IMR-90 (cell line): Measurements from ENCODE around the gene FBXL5. TPM values are rescaled to one million over a fixed set of nuclear protein-coding genes. Genes with fewer than 3 reads are reported as not detected.

ENCODE experiments used
- ATAC-seq: fragments of 200-7000 bp; cut with Tn5 transposase; 2 replicates; pipeline ENCODE4 v1.9.1; 2020; ENCODE audit warnings: low read depth, mild to moderate bottlenecking, moderate library complexity
- BruUV-seq: library from RNA; stranded (reverse); fragments of 400-500 nt; replicated peaks from 2 replicates; lab custom pipeline; 2021; lab: Mats Ljungman, UMichigan
- CTCF ChIA-PET: fragments of 300-600 bp; formaldehyde crosslinking; extraction: SDS; loops from one replicate; lab custom pipeline; 2021; ENCODE audit warnings: antibody characterized with exemption; lab: Yijun Ruan, JAX
- POLR2A ChIA-PET: fragments of 300-600 bp; sonication (Branson Sonifier 250); formaldehyde crosslinking; loops from one replicate; lab custom pipeline; 2022; ENCODE audit warnings: antibody characterized with exemption; ENCODE audit not compliant: unreplicated experiment; lab: Charles Lee
- DNase-seq: peaks from one replicate; pipeline ENCODE4 v3.0.0; 2013
- H2AFZ ChIP-seq: replicated peaks from 2 replicates; pipeline ENCODE3; 2013; ENCODE audit warnings: low read length, mild to moderate bottlenecking; ENCODE audit not compliant: poor library complexity
- H2AK5ac ChIP-seq: 2 replicates; pipeline ENCODE4 v1.6.1; 2013; ENCODE audit warnings: low read depth, low read length, inconsistent platforms
- H2AK9ac ChIP-seq: replicated peaks from 2 replicates; pipeline ENCODE3; 2013; ENCODE audit warnings: mild to moderate bottlenecking, low read depth, low read length, moderate library complexity; ENCODE audit not compliant: poor library complexity
- H2BK120ac ChIP-seq: 2 replicates; pipeline ENCODE4 v1.6.1; 2013; ENCODE audit warnings: low read depth, low read length, inconsistent platforms
- H2BK15ac ChIP-seq: 3 replicates; pipeline ENCODE4 v1.6.1; 2013; ENCODE audit warnings: low read depth, low read length, inconsistent platforms
- H2BK20ac ChIP-seq: 2 replicates; pipeline ENCODE4 v1.6.1; 2013; ENCODE audit warnings: low read depth, mild to moderate bottlenecking, inconsistent platforms, low read length, moderate library complexity
- H2BK5ac ChIP-seq: 2 replicates; pipeline ENCODE4 v1.6.1; 2013; ENCODE audit warnings: mild to moderate bottlenecking, low read depth, low read length, inconsistent platforms; ENCODE audit not compliant: poor library complexity, severe bottlenecking
- H3K14ac ChIP-seq: replicated peaks from 2 replicates; pipeline ENCODE4 v1.6.1; 2013; ENCODE audit warnings: low read depth, low read length, inconsistent platforms
- H3K18ac ChIP-seq: 2 replicates; pipeline ENCODE4 v1.6.1; 2013; ENCODE audit warnings: low read depth, low read length, control low read depth
- H3K23ac ChIP-seq: 2 replicates; pipeline ENCODE4 v1.6.1; 2013; ENCODE audit warnings: low read depth, low read length, inconsistent platforms
- H3K27ac ChIP-seq: 2 replicates; pipeline ENCODE4 v1.5.1; 2013; ENCODE audit warnings: mild to moderate bottlenecking, control low read depth, low read length; ENCODE audit not compliant: insufficient read depth
- H3K27me3 ChIP-seq: 2 replicates; pipeline ENCODE4 v1.6.1; 2013; ENCODE audit warnings: low read length; ENCODE audit not compliant: control insufficient read depth, insufficient read depth
- H3K36me3 ChIP-seq: 2 replicates; pipeline ENCODE4 v1.6.1; 2013; ENCODE audit warnings: low read length, mixed read lengths; ENCODE audit not compliant: control insufficient read depth, insufficient read depth
- H3K4ac ChIP-seq: 2 replicates; pipeline ENCODE4 v1.6.1; 2013; ENCODE audit warnings: low read depth, low read length, inconsistent platforms
- H3K4me1 ChIP-seq: 2 replicates; pipeline ENCODE4 v1.6.1; 2013; ENCODE audit warnings: low read length, mixed read lengths; ENCODE audit not compliant: control insufficient read depth, insufficient read depth
- H3K4me2 ChIP-seq: 2 replicates; pipeline ENCODE4 v1.6.1; 2013; ENCODE audit warnings: low read depth, mild to moderate bottlenecking, control low read depth, low read length, moderate library complexity
- H3K4me3 ChIP-seq: 2 replicates; pipeline ENCODE4 v1.5.1; 2013; ENCODE audit warnings: low read depth, mild to moderate bottlenecking, control low read depth, low read length, moderate library complexity; ENCODE audit not compliant: insufficient read depth
- H3K56ac ChIP-seq: 2 replicates; pipeline ENCODE4 v1.6.1; 2013; ENCODE audit warnings: low read length, inconsistent platforms; ENCODE audit not compliant: insufficient read depth; ENCODE audit errors: extremely low read depth
- H3K79me1 ChIP-seq, 2 experiments: 2 replicates each; pipeline ENCODE4 v1.6.1; 2013; ENCODE audit warnings: low read length in 2 of 2, inconsistent platforms in 1 of 2, low read depth in 1 of 2
- H3K9ac ChIP-seq: 2 replicates; pipeline ENCODE4 v1.6.1; 2013; ENCODE audit warnings: low read depth, low read length, control low read depth
- H3K9me1 ChIP-seq: 2 replicates; pipeline ENCODE4 v1.6.1; 2013; ENCODE audit warnings: low read length, inconsistent platforms; ENCODE audit not compliant: insufficient read depth
- H3K9me3 ChIP-seq: 2 replicates; pipeline ENCODE4 v1.6.1; 2013; ENCODE audit warnings: low read length; ENCODE audit not compliant: control insufficient read depth, insufficient read depth
- H4K20me1 ChIP-seq: 2 replicates; pipeline ENCODE4 v1.6.1; 2013; ENCODE audit warnings: low read length, inconsistent platforms; ENCODE audit not compliant: insufficient read depth
- H4K5ac ChIP-seq: 2 replicates; pipeline ENCODE4 v1.6.1; 2013; ENCODE audit warnings: mild to moderate bottlenecking, low read depth, low read length, control low read depth
- H4K8ac ChIP-seq, 2 experiments: 2 replicates each; pipeline ENCODE4 v1.6.1; 2013; ENCODE audit warnings: low read depth in 2 of 2, low read length in 2 of 2, control low read depth in 1 of 2, inconsistent platforms in 1 of 2
- H4K91ac ChIP-seq: 2 replicates; pipeline ENCODE4 v1.6.1; 2013; ENCODE audit warnings: low read depth, low read length, inconsistent platforms; ENCODE audit not compliant: insufficient read depth
- CEBPB ChIP-seq: IDR thresholded peaks from 2 replicates; pipeline ENCODE4 v1.6.1; 2012; ENCODE audit warnings: low read depth, low read length, improper control_type of control experiment
- ELK1 ChIP-seq: fragments of 150-350 bp; IDR thresholded peaks from 2 replicates; pipeline ENCODE4 v1.6.1; 2016; ENCODE audit warnings: low read depth, mild to moderate bottlenecking, low read length, moderate library complexity, borderline replicate concordance
- NFE2L2 ChIP-seq: fragments of 150-350 bp; IDR thresholded peaks from 2 replicates; pipeline ENCODE4 v1.6.1; 2016; ENCODE audit warnings: low read depth, mild to moderate bottlenecking, low read length
- POLR2A ChIP-seq: IDR thresholded peaks from 2 replicates; pipeline ENCODE4 v1.6.1; 2012; ENCODE audit warnings: mild to moderate bottlenecking, low read depth, low read length
- RCOR1 ChIP-seq: IDR thresholded peaks from 2 replicates; pipeline ENCODE4 v1.6.1; 2012; ENCODE audit warnings: mild to moderate bottlenecking, low read length, improper control_type of control experiment; ENCODE audit not compliant: insufficient replicate concordance
- RFX5 ChIP-seq: IDR thresholded peaks from 2 replicates; pipeline ENCODE4 v1.8.0; 2012; ENCODE audit warnings: low read depth, mild to moderate bottlenecking, low read length, moderate library complexity
- SMC3 ChIP-seq: fragments of 150-350 bp; IDR thresholded peaks from 2 replicates; pipeline ENCODE4 v1.6.1; 2016; ENCODE audit warnings: low read depth, mild to moderate bottlenecking, antibody characterized with exemption, low read length, moderate library complexity
- USF2 ChIP-seq: fragments of 150-350 bp; IDR thresholded peaks from 2 replicates; pipeline ENCODE4 v1.6.1; 2017; ENCODE audit warnings: mild to moderate bottlenecking, antibody characterized with exemption, low read length, low read depth
- WGBS, 2 experiments: methylation state at CpG; one replicate each; pipeline versions ENCODE4 v1.1.5 to v1.1.7; 2013; ENCODE audit warnings: missing lambda C conversion rate in 2 of 2; ENCODE audit not compliant: insufficient read length in 1 of 2; ENCODE audit errors: extremely low coverage in 2 of 2; 5-methylcytosine and 5-hydroxymethylcytosine counted together
- dilution Hi-C: fragments of 300-500 bp; cut with HindIII; formaldehyde crosslinking; loops from one replicate; pipeline ENCODE4 v1.14.3; 2018; ENCODE audit warnings: low sequenced_read_pairs; ENCODE audit not compliant: unreplicated experiment
- in situ Hi-C: fragments of 300-500 bp; cut with MboI; formaldehyde crosslinking; loops from 3 replicates; pipeline ENCODE4 v1.14.3; 2019; ENCODE audit warnings: low sequenced_read_pairs, inconsistent platforms, mixed read lengths
- intact Hi-C: fragments of 100-400 bp; cut with micrococcal nuclease; formaldehyde crosslinking; loops from 2 replicates; pipeline ENCODE4 v1.10.0; 2022
- polyA plus RNA-seq, 3 experiments: library from polyadenylated mRNA; depleted of rRNA; stranded (reverse); fragments of >200 nt; gene quantifications; 2 replicates each; pipeline ENCODE4 v1.2.3, GENCODE V29; 2012; ENCODE audit warnings: low replicate concordance in 1 of 3
- total RNA-seq: library from RNA; depleted of rRNA; stranded (reverse); fragments of >200 nt; gene quantifications from 2 replicates; pipeline ENCODE4 v1.2.3, GENCODE V29; 2012

Gene FBXL5
- total and polyA plus RNA-seq, 2 of the 4 experiments (the other 2 are of a cell fraction) = 20.3 to 62.6 TPM

- WGBS, 2 experiments = no CpG with 5 or more reads among the region's 5 CpGs
Measured at GRCh38 chr4:15659768-15660570, 4.8 kb upstream of the FBXL5 start.

More at GRCh38 chr4:15659768-15660570, 4.8 kb upstream of the FBXL5 start:
- Histone ChIP-seq H3K14ac (peak overlapping the region; percentile 74; the same call in 1 of the 2 replicates), H3K9me3 (no peaks in the 10 kb centered on the region), H2AK9ac (no peak overlapping the region), H2BK5ac (no peak overlapping the region), H3K9ac (no peak overlapping the region), H2BK120ac (peak overlapping the region; percentile 47; the same call in 1 of the 2 replicates), H3K36me3 (no peaks in the 10 kb centered on the region), H3K4me2 (peak overlapping the region; percentile 19; the same call in 1 of the 2 replicates), H3K9me1 (no peaks in the 10 kb centered on the region), H2BK20ac (no peak overlapping the region), H3K4ac (peak overlapping the region; percentile 40; the same call in 1 of the 2 replicates), H3K4me1 (peaks cover 17% of the 10 kb centered on the region), H4K20me1 (no peaks in the 10 kb centered on the region), H3K18ac (peak overlapping the region; percentile 14; the same call in 1 of the 2 replicates), H2AK5ac (0 out of 2 replicates have a peak overlapping the region, but pooled peaks have one; percentile 9), H3K27ac (peak overlapping the region; percentile 17; the same call in 1 of the 2 replicates), H4K5ac (peak overlapping the region; percentile 64; the same call in 1 of the 2 replicates), H4K8ac (peak overlapping the region in 1 of 2 experiments; percentile 30; a peak in 1 of 4 replicates), H2AFZ (no peak overlapping the region), H3K4me3 (no peak overlapping the region), H3K56ac (no peak overlapping the region), H3K23ac (no peak overlapping the region), H3K79me1 (peaks cover 7 to 23% of the 10 kb centered on the region in 2 experiments; a peak in 3 of 4 replicates), H4K91ac (peak overlapping the region; percentile 19; the same call in 1 of the 2 replicates), H2BK15ac (no peak overlapping the region), H3K27me3 (no peaks in the 10 kb centered on the region)
- BruUV-seq = no TSS peak
- intact Hi-C loops = no loop called here
- dilution Hi-C loops = no loop called here
- TF ChIP-seq ELK1 (no peak), RCOR1 (no peak), USF2 (no peak), SMC3 (no peak), POLR2A (no peak), CEBPB (peak; percentile 92), RFX5 (no peak), NFE2L2 (no peak)
- ChIA-PET POLR2A (interaction anchor here (0.7 kb wide), 1 partner anchor 85 kb away, joined by 6 read pairs; no protein-coding TSS in a partner anchor), CTCF (interaction anchor here (0.6 kb wide), 1 partner anchor 63 kb away, joined by 4 read pairs; no protein-coding TSS in a partner anchor)
- in situ Hi-C loops = no loop called here
- no peak for ATAC-seq
- peak; percentile 56 for DNase-seq
